Neural progenitor cell (in vitro differentiated cells): ENCODE measurements around the gene OR2F2. TPM values are rescaled to one million over a fixed set of nuclear protein-coding genes. Genes with fewer than 3 reads are reported as not detected.

Experiments used
- DNase-seq: peaks from one replicate; pipeline ENCODE4 v3.0.0-alpha.2; 2016; ENCODE audit warnings: low spot score
- H2AFZ ChIP-seq: fragments of 200-600 bp; sonication (generic); replicated peaks from 2 replicates; pipeline ENCODE4 v1.6.1; 2016; ENCODE audit warnings: antibody characterized with exemption
- H3F3A ChIP-seq: fragments of 200-600 bp; sonication (generic); 2 replicates; pipeline ENCODE4 v1.6.1; 2016; ENCODE audit warnings: antibody characterized with exemption, low read depth
- H3K27ac ChIP-seq: fragments of 200-600 bp; sonication (generic); 2 replicates; pipeline ENCODE4 v1.5.1; 2016; ENCODE audit warnings: mild to moderate bottlenecking
- H3K27me3 ChIP-seq: fragments of 200-600 bp; sonication (generic); 2 replicates; pipeline ENCODE4 v1.6.1; 2016; ENCODE audit warnings: mild to moderate bottlenecking, moderate library complexity
- H3K36me3 ChIP-seq: fragments of 200-600 bp; sonication (generic); 2 replicates; pipeline ENCODE4 v1.5.1; 2016
- H3K4me1 ChIP-seq: fragments of 200-600 bp; sonication (generic); 2 replicates; pipeline ENCODE4 v1.6.1; 2016; ENCODE audit warnings: mixed run types
- H3K4me2 ChIP-seq: fragments of 200-600 bp; sonication (generic); 2 replicates; pipeline ENCODE4 v1.6.1; 2016
- H3K4me3 ChIP-seq: fragments of 200-600 bp; sonication (generic); 2 replicates; pipeline ENCODE4 v1.5.1; 2016
- H3K79me2 ChIP-seq: fragments of 200-600 bp; sonication (generic); 2 replicates; pipeline ENCODE4 v1.6.1; 2016; ENCODE audit warnings: low read depth
- H3K9ac ChIP-seq: fragments of 200-600 bp; sonication (generic); 2 replicates; pipeline ENCODE4 v1.6.1; 2016
- H3K9me3 ChIP-seq: fragments of 200-600 bp; sonication (generic); 2 replicates; pipeline ENCODE4 v1.5.1; 2016; ENCODE audit warnings: low read depth
- H4K20me1 ChIP-seq: fragments of 200-600 bp; sonication (generic); 2 replicates; pipeline ENCODE4 v1.6.1; 2016; ENCODE audit warnings: low read depth
- H3K27ac Mint-ChIP-seq: 3 replicates; pipeline ENCODE4 v1.8.0; 2021; ENCODE audit warnings: mixed read lengths
- H3K27me3 Mint-ChIP-seq: 2 replicates; pipeline ENCODE4 v1.8.0; 2022; ENCODE audit warnings: low read depth, mild to moderate bottlenecking, inconsistent platforms, moderate library complexity, mixed read lengths; ENCODE audit not compliant: insufficient read depth
- H3K36me3 Mint-ChIP-seq: 3 replicates; pipeline ENCODE4 v1.8.0; 2021; ENCODE audit warnings: mixed read lengths
- H3K4me1 Mint-ChIP-seq: 3 replicates; pipeline ENCODE4 v1.8.0; 2021; ENCODE audit warnings: mixed read lengths
- H3K4me3 Mint-ChIP-seq: 3 replicates; pipeline ENCODE4 v1.8.0; 2021; ENCODE audit warnings: mild to moderate bottlenecking, moderate library complexity, mixed read lengths
- H3K9me3 Mint-ChIP-seq: 3 replicates; pipeline ENCODE4 v1.8.0; 2020; ENCODE audit warnings: mixed read lengths
- CTCF ChIP-seq: fragments of 200-600 bp; sonication (generic); IDR thresholded peaks from 2 replicates; pipeline ENCODE4 v1.5.1; 2017; ENCODE audit warnings: antibody characterized with exemption, mild to moderate bottlenecking
- EZH2 ChIP-seq: fragments of 200-600 bp; sonication (generic); IDR thresholded peaks from 2 replicates; pipeline ENCODE4 v1.6.1; 2017; ENCODE audit warnings: antibody characterized with exemption, mild to moderate bottlenecking, moderate library complexity
- EZH2phosphoT487 ChIP-seq: fragments of 200-600 bp; sonication (generic); IDR thresholded peaks from 2 replicates; pipeline ENCODE4 v1.6.1; 2017; ENCODE audit warnings: antibody characterized with exemption
- total RNA-seq: library from RNA; depleted of rRNA; stranded (reverse); fragments of >200 nt; gene quantifications from 2 replicates; pipeline ENCODE4 v1.2.3, GENCODE V29; 2015; ENCODE audit warnings: low replicate concordance

OR2F2 gene
- total RNA-seq, 1 donor from 2014 or later, result not detected

DNA sequence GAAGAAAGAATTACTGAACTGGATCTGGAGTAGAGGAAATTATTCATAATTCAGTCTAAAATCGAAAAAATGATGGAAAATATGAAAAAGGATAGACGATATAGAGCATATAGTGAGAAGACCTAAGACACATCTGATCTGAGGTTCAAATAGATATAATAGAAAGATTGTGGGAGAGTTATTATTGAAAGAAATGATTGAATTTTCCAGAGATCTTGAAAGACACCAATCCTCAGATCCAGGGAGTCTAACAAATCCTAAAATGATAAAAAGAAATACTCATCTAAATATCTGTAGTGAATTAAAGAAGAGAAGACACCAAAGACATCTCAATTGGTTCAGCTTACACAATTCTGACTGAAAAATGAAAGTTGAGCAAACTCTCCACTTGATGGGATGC, 46.0 kb upstream of the OR2F2 start:
- Histone ChIP-seq H3F3A (peaks cover 24% of the 10 kb centered on the region), H3K4me1 (peaks cover 8% of the 10 kb centered on the region), H3K27ac (no peak overlapping the region), H3K9ac (no peak overlapping the region), H3K27me3 (peaks cover 2% of the 10 kb centered on the region), H2AFZ (no peak overlapping the region), H3K79me2 (peaks cover 78% of the 10 kb centered on the region), H3K4me2 (no peak overlapping the region), H3K9me3 (no peaks in the 10 kb centered on the region), H4K20me1 (peaks cover 30% of the 10 kb centered on the region), H3K36me3 (no peaks in the 10 kb centered on the region), H3K4me3 (no peak overlapping the region)
- no peak for DNase-seq
- no peak overlapping the region for H3K27ac Mint-ChIP-seq
- no peak for TF ChIP-seq EZH2
- no peak for TF ChIP-seq EZH2phosphoT487
- TF ChIP-seq CTCF, result no peak
- no peaks in the 10 kb centered on the region for H3K27me3 Mint-ChIP-seq
- peaks cover 10% of the 10 kb centered on the region for H3K4me1 Mint-ChIP-seq
- H3K36me3 Mint-ChIP-seq, result peaks cover 46% of the 10 kb centered on the region
- H3K9me3 Mint-ChIP-seq, result peaks cover 40% of the 10 kb centered on the region
- H3K4me3 Mint-ChIP-seq, result no peak overlapping the region

GRCh38 chr7:143890558-143890957, 44.5 kb upstream of the OR2F2 start:
- H3K4me2 ChIP-seq, result no peak overlapping the region
- Mint-ChIP-seq H3K9me3 (peaks cover 50% of the 10 kb centered on the region), H3K27me3 (no peaks in the 10 kb centered on the region), H3K4me3 (no peak overlapping the region), H3K27ac (no peak overlapping the region), H3K4me1 (peaks cover 5% of the 10 kb centered on the region), H3K36me3 (peaks cover 57% of the 10 kb centered on the region)
- no peaks in the 10 kb centered on the region for H3K36me3 ChIP-seq
- peaks cover 87% of the 10 kb centered on the region for H3K79me2 ChIP-seq
- no peak for DNase-seq
- TF ChIP-seq CTCF, result no peak
- H3K4me1 ChIP-seq, result no peaks in the 10 kb centered on the region
- H3K27ac ChIP-seq, result no peak overlapping the region
- H3F3A ChIP-seq, result peaks cover 21% of the 10 kb centered on the region
- H2AFZ ChIP-seq, result no peak overlapping the region
- no peaks in the 10 kb centered on the region for H3K27me3 ChIP-seq
- no peak overlapping the region for H3K4me3 ChIP-seq
- peaks cover 34% of the 10 kb centered on the region for H4K20me1 ChIP-seq
- H3K9me3 ChIP-seq, result no peaks in the 10 kb centered on the region
- no peak overlapping the region for H3K9ac ChIP-seq

DNA sequence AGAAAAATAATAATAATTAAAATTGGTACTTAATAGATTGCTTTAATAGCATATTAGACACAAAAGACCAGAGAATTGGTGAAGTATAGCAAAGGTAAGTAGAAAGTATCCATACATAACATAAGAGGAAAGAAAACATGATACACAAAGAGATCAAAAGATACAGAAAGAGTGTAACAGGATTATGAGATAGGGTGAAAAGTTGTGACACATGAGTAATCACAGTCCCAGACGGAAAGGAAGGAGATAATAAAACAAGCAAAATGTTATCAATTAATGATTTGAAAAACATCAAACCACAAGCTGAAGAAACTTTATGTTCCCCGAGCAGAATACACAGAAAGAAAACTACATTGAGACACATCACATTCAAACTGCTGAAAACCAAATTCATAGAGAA, 43.6 kb upstream of the OR2F2 start:
- Mint-ChIP-seq H3K9me3 (peaks cover 55% of the 10 kb centered on the region), H3K27me3 (no peaks in the 10 kb centered on the region), H3K4me3 (no peak overlapping the region), H3K36me3 (peaks cover 62% of the 10 kb centered on the region), H3K27ac (no peak overlapping the region), H3K4me1 (peaks cover 3% of the 10 kb centered on the region)
- Histone ChIP-seq H3K9me3 (no peaks in the 10 kb centered on the region), H4K20me1 (peaks cover 37% of the 10 kb centered on the region), H3K4me1 (peaks cover 8% of the 10 kb centered on the region), H3K36me3 (no peaks in the 10 kb centered on the region), H2AFZ (no peak overlapping the region), H3K9ac (no peak overlapping the region), H3K79me2 (peaks cover 96% of the 10 kb centered on the region), H3F3A (peaks cover 15% of the 10 kb centered on the region), H3K4me2 (no peak overlapping the region), H3K27me3 (no peaks in the 10 kb centered on the region), H3K27ac (no peak overlapping the region), H3K4me3 (no peak overlapping the region)
- no peak for DNase-seq
- no peak for TF ChIP-seq CTCF
- TF ChIP-seq EZH2, result no peak
